ENCODE results near the gene RMND5B. TPM values are rescaled to one million over a fixed set of nuclear protein-coding genes. Genes with fewer than 3 reads are reported as not detected.

The RMND5B gene
- polyA plus RNA-seq, 1 of the 3 experiments (the other 2 are of a cell fraction), result 42.8 TPM

- ChIA-PET CTCF (interaction anchor here (1.4 kb wide), 1 partner anchor 26 kb away, joined by 3 read pairs; no protein-coding TSS in a partner anchor), POLR2A (no interaction called here)
- H3K36me3 ChIP-seq (replicated peaks in 1 of 2; ENCODE audit: control insufficient read depth in 1 of 2, insufficient read depth in 2 of 2, low read length in 1 of 2), result no peaks in the 10 kb centered on the region
- H3K4me1 ChIP-seq (ENCODE audit: control insufficient read depth in 1 of 2, insufficient read depth in 2 of 2, low read depth in 1 of 2, low read length in 1 of 2), result no peaks in the 10 kb centered on the region
- no peak overlapping the region for H3K4me3 ChIP-seq (ENCODE audit: low read depth in 2 of 2, low read length in 1 of 2)
- DNase-seq, result no peak
- no peaks in the 10 kb centered on the region for H3K9me3 ChIP-seq
- TF ChIP-seq IRF3 (IDR thresholded peaks at IDR 0.05; ENCODE audit: low read depth, low read length), result no peak
- no peak for TF ChIP-seq RXRA (IDR thresholded peaks at IDR 0.05; ENCODE audit: borderline replicate concordance, low read depth)
- no peak for TF ChIP-seq RFX5 (IDR thresholded peaks at IDR 0.05; ENCODE audit: low read length)
- no peak for TF ChIP-seq RCOR1 (IDR thresholded peaks at IDR 0.05; ENCODE audit: low read length)
- TF ChIP-seq, protein P1, sequence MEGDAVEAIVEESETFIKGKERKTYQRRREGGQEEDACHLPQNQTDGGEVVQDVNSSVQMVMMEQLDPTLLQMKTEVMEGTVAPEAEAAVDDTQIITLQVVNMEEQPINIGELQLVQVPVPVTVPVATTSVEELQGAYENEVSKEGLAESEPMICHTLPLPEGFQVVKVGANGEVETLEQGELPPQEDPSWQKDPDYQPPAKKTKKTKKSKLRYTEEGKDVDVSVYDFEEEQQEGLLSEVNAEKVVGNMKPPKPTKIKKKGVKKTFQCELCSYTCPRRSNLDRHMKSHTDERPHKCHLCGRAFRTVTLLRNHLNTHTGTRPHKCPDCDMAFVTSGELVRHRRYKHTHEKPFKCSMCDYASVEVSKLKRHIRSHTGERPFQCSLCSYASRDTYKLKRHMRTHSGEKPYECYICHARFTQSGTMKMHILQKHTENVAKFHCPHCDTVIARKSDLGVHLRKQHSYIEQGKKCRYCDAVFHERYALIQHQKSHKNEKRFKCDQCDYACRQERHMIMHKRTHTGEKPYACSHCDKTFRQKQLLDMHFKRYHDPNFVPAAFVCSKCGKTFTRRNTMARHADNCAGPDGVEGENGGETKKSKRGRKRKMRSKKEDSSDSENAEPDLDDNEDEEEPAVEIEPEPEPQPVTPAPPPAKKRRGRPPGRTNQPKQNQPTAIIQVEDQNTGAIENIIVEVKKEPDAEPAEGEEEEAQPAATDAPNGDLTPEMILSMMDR (IDR thresholded peaks at IDR 0.05), result no peak
- no peak for TF ChIP-seq JUND (IDR thresholded peaks at IDR 0.05)
- no peak for TF ChIP-seq USF1 (IDR thresholded peaks at IDR 0.05; ENCODE audit: borderline replicate concordance, low read depth)
- TF ChIP-seq, protein P2, sequence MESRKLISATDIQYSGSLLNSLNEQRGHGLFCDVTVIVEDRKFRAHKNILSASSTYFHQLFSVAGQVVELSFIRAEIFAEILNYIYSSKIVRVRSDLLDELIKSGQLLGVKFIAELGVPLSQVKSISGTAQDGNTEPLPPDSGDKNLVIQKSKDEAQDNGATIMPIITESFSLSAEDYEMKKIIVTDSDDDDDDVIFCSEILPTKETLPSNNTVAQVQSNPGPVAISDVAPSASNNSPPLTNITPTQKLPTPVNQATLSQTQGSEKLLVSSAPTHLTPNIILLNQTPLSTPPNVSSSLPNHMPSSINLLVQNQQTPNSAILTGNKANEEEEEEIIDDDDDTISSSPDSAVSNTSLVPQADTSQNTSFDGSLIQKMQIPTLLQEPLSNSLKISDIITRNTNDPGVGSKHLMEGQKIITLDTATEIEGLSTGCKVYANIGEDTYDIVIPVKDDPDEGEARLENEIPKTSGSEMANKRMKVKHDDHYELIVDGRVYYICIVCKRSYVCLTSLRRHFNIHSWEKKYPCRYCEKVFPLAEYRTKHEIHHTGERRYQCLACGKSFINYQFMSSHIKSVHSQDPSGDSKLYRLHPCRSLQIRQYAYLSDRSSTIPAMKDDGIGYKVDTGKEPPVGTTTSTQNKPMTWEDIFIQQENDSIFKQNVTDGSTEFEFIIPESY (IDR thresholded peaks at IDR 0.05; ENCODE audit: borderline replicate concordance, low read depth), result no peak
- TF ChIP-seq TEAD4 (IDR thresholded peaks at IDR 0.05; ENCODE audit: borderline replicate concordance, insufficient read depth), result no peak
- H3K9ac ChIP-seq, result no peak overlapping the region
- H2AFZ ChIP-seq (ENCODE audit: low read depth), result no peak overlapping the region
- H3K27ac ChIP-seq (ENCODE audit: low read depth in 2 of 2, low read length in 1 of 2), result no peak overlapping the region
- no peaks in the 10 kb centered on the region for H4K20me1 ChIP-seq (ENCODE audit: insufficient read depth)
- H3K79me2 ChIP-seq (ENCODE audit: insufficient read depth), result no peaks in the 10 kb centered on the region
- no peak overlapping the region for H3K4me2 ChIP-seq
- H3K27me3 ChIP-seq (ENCODE audit: insufficient read depth), result no peaks in the 10 kb centered on the region
- 55% methylated on average over 9 of the region's 9 CpGs for WGBS (ENCODE audit: low lambda C conversion rate)
- no peaks in the 10 kb centered on the region for H3F3A ChIP-seq (replicated peaks; ENCODE audit: insufficient read depth)
- H3K9me2 ChIP-seq, result no peaks in the 10 kb centered on the region
Measured at GRCh38 chr5:178094345-178094744, 36.5 kb upstream of the RMND5B start.

- WGBS (ENCODE audit: low lambda C conversion rate), result 80% methylated on average over 7 of the region's 7 CpGs
- Histone ChIP-seq H3K4me3 (ENCODE audit: low read depth in 2 of 2, low read length in 1 of 2) (no peak overlapping the region), H3K4me1 (ENCODE audit: control insufficient read depth in 1 of 2, insufficient read depth in 2 of 2, low read depth in 1 of 2, low read length in 1 of 2) (no peaks in the 10 kb centered on the region), H3K36me3 (replicated peaks in 1 of 2; ENCODE audit: control insufficient read depth in 1 of 2, insufficient read depth in 2 of 2, low read length in 1 of 2) (no peaks in the 10 kb centered on the region), H4K20me1 (ENCODE audit: insufficient read depth) (no peaks in the 10 kb centered on the region), H3K79me2 (ENCODE audit: insufficient read depth) (no peaks in the 10 kb centered on the region), H3K9me3 (no peaks in the 10 kb centered on the region), H3F3A (replicated peaks; ENCODE audit: insufficient read depth) (no peaks in the 10 kb centered on the region), H3K9ac (no peak overlapping the region), H3K9me2 (no peaks in the 10 kb centered on the region), H3K27ac (ENCODE audit: low read depth in 2 of 2, low read length in 1 of 2) (no peak overlapping the region), H3K4me2 (no peak overlapping the region), H2AFZ (ENCODE audit: low read depth) (no peak overlapping the region), H3K27me3 (ENCODE audit: insufficient read depth) (no peaks in the 10 kb centered on the region)
- POLR2A ChIA-PET, result interaction anchor here (1.4 kb wide), 1 partner anchor 10 kb away, joined by 4 read pairs; no protein-coding TSS in a partner anchor
- DNase-seq, result no peak
- CTCF ChIA-PET, result interaction anchor here (1.2 to 4.4 kb wide), 4 partner anchors 19 to 28 kb away, joined by 3 to 27 read pairs (median 10); no protein-coding TSS in a partner anchor
- TF ChIP-seq, protein P3, sequence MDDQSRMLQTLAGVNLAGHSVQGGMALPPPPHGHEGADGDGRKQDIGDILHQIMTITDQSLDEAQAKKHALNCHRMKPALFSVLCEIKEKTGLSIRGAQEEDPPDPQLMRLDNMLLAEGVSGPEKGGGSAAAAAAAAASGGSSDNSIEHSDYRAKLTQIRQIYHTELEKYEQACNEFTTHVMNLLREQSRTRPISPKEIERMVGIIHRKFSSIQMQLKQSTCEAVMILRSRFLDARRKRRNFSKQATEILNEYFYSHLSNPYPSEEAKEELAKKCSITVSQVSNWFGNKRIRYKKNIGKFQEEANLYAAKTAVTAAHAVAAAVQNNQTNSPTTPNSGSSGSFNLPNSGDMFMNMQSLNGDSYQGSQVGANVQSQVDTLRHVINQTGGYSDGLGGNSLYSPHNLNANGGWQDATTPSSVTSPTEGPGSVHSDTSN (IDR thresholded peaks at IDR 0.05), result no peak
- TF ChIP-seq MXI1 (IDR thresholded peaks at IDR 0.05; ENCODE audit: low read depth, low read length) (no peak), EZH2phosphoT487 (IDR thresholded peaks at IDR 0.05; ENCODE audit: borderline replicate concordance, low read depth) (no peak), RAD21 (IDR thresholded peaks at IDR 0.05; ENCODE audit: low read length) (no peak), CHD2 (IDR thresholded peaks at IDR 0.05; ENCODE audit: low read length, partially characterized antibody) (no peak), RXRA (IDR thresholded peaks at IDR 0.05; ENCODE audit: borderline replicate concordance, low read depth) (no peak), IRF3 (IDR thresholded peaks at IDR 0.05; ENCODE audit: low read depth, low read length) (no peak)
- TF ChIP-seq, protein P2 (IDR thresholded peaks at IDR 0.05; ENCODE audit: borderline replicate concordance, low read depth), result no peak
Measured at GRCh38 chr5:178098685-178099084, 32.1 kb upstream of the RMND5B start.
